HepG2 (cell line): ENCODE data around the gene CEP76. TPM values are rescaled to one million over a fixed set of nuclear protein-coding genes. Genes with fewer than 3 reads are reported as not detected.
A peak's percentile ranks its signal among the peaks of the same experiment; 100 is the strongest.

Source experiments
- ARID5B ChIP-seq: IDR thresholded peaks from 2 replicates; pipeline ENCODE4 v1.4.0; 2020; ENCODE audit warnings: mild to moderate bottlenecking, missing genetic modification reagents
- CBX1 ChIP-seq: IDR thresholded peaks from one replicate; pipeline ENCODE4 v1.6.1; 2016; ENCODE audit warnings: antibody characterized with exemption, low read depth
- KLF6 ChIP-seq: IDR thresholded peaks from 2 replicates; pipeline ENCODE4 v1.8.0; 2016; ENCODE audit warnings: missing biosample characterization, missing genetic modification reagents
- YEATS4 ChIP-seq: sonication (generic); formaldehyde crosslinking; IDR thresholded peaks from 2 replicates; pipeline ENCODE4 v1.4.0; 2020; ENCODE audit warnings: missing genetic modification reagents, borderline replicate concordance
- ZFP36L1 ChIP-seq: sonication (generic); formaldehyde crosslinking; IDR thresholded peaks from 2 replicates; pipeline ENCODE4 v1.8.0; 2022; ENCODE audit warnings: mild to moderate bottlenecking, missing genetic modification reagents, moderate library complexity
- ZKSCAN1 ChIP-seq: fragments of 150-350 bp; IDR thresholded peaks from 2 replicates; pipeline ENCODE4 v1.6.1; 2014; ENCODE audit warnings: low read length
- ZNF605 ChIP-seq: sonication (generic); formaldehyde crosslinking; IDR thresholded peaks from 2 replicates; pipeline ENCODE4 v1.8.0; 2022; ENCODE audit warnings: mild to moderate bottlenecking, missing genetic modification reagents
- ZNF782 ChIP-seq: sonication (generic); formaldehyde crosslinking; IDR thresholded peaks from 2 replicates; pipeline ENCODE4 v1.4.0; 2020; ENCODE audit warnings: missing genetic modification reagents, mild to moderate bottlenecking, borderline replicate concordance
- polyA plus RNA-seq, 8 experiments: library from polyadenylated mRNA; depleted of rRNA in 3 of 8; stranded (reverse) in 7 of 8; unstranded in 1 of 8; fragments of >200 nt; fragmentation: Illumina TruSeq in 4 of 8; extraction: Trizol in 4 of 8; gene quantifications; 2 replicates each; pipeline versions ENCODE4 v1.2.1 to v1.2.3, GENCODE V29; 2011 to 2016; ENCODE audit warnings: low read depth in 4 of 8, missing spikeins in 1 of 8, mixed read lengths in 1 of 8; ENCODE audit not compliant: insufficient read depth in 1 of 8
- total RNA-seq, 5 experiments: library from RNA; depleted of rRNA; stranded (reverse); fragments of >200 nt; fragmentation: Illumina TruSeq; extraction: Trizol; gene quantifications; 2 replicates each; pipeline ENCODE4 v1.2.3, GENCODE V29; 2016; ENCODE audit warnings: low read depth in 1 of 5
- TF ChIP-seq, protein P1 (sequence below): sonication (generic); formaldehyde crosslinking; IDR thresholded peaks from 2 replicates; pipeline ENCODE4 v1.5.0; 2020; ENCODE audit warnings: mild to moderate bottlenecking, missing genetic modification reagents, borderline replicate concordance
- TF ChIP-seq, protein P2 (sequence below): IDR thresholded peaks from 2 replicates; pipeline ENCODE4 v1.6.1; 2016; ENCODE audit warnings: low read depth, missing genetic modification reagents, missing compliant biosample characterization

The CEP76 gene
- total and polyA plus RNA-seq, 2 of the 13 experiments (the other 11 are each of a cell fraction or from before 2014, with no cell fraction given) = 13.9 to 15.1 TPM

GRCh38 chr18:12702221-12703095 is at the start of gene CEP76, which contains the start of gene PSMG2 (continued):
- TF ChIP-seq, protein P1, sequence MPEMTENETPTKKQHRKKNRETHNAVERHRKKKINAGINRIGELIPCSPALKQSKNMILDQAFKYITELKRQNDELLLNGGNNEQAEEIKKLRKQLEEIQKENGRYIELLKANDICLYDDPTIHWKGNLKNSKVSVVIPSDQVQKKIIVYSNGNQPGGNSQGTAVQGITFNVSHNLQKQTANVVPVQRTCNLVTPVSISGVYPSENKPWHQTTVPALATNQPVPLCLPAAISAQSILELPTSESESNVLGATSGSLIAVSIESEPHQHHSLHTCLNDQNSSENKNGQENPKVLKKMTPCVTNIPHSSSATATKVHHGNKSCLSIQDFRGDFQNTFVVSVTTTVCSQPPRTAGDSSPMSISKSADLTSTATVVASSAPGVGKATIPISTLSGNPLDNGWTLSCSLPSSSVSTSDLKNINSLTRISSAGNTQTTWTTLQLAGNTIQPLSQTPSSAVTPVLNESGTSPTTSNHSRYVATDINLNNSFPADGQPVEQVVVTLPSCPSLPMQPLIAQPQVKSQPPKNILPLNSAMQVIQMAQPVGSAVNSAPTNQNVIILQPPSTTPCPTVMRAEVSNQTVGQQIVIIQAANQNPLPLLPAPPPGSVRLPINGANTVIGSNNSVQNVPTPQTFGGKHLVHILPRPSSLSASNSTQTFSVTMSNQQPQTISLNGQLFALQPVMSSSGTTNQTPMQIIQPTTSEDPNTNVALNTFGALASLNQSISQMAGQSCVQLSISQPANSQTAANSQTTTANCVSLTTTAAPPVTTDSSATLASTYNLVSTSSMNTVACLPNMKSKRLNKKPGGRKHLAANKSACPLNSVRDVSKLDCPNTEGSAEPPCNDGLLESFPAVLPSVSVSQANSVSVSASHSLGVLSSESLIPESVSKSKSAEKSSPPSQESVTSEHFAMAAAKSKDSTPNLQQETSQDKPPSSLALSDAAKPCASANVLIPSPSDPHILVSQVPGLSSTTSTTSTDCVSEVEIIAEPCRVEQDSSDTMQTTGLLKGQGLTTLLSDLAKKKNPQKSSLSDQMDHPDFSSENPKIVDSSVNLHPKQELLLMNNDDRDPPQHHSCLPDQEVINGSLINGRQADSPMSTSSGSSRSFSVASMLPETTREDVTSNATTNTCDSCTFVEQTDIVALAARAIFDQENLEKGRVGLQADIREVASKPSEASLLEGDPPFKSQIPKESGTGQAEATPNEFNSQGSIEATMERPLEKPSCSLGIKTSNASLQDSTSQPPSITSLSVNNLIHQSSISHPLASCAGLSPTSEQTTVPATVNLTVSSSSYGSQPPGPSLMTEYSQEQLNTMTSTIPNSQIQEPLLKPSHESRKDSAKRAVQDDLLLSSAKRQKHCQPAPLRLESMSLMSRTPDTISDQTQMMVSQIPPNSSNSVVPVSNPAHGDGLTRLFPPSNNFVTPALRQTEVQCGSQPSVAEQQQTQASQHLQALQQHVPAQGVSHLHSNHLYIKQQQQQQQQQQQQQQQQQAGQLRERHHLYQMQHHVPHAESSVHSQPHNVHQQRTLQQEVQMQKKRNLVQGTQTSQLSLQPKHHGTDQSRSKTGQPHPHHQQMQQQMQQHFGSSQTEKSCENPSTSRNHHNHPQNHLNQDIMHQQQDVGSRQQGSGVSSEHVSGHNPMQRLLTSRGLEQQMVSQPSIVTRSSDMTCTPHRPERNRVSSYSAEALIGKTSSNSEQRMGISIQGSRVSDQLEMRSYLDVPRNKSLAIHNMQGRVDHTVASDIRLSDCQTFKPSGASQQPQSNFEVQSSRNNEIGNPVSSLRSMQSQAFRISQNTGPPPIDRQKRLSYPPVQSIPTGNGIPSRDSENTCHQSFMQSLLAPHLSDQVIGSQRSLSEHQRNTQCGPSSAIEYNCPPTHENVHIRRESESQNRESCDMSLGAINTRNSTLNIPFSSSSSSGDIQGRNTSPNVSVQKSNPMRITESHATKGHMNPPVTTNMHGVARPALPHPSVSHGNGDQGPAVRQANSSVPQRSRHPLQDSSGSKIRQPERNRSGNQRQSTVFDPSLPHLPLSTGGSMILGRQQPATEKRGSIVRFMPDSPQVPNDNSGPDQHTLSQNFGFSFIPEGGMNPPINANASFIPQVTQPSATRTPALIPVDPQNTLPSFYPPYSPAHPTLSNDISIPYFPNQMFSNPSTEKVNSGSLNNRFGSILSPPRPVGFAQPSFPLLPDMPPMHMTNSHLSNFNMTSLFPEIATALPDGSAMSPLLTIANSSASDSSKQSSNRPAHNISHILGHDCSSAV = 0 out of 2 replicates have a peak, but pooled peaks have one; percentile 89
- peak; percentile 53; the same call in 1 of the 2 replicates for TF ChIP-seq ZNF782
- TF ChIP-seq ZFP36L1 (CRISPR knock-in tag) = no peak
- no peak for TF ChIP-seq CBX1
- TF ChIP-seq ZKSCAN1 = no peak
- no peak for TF ChIP-seq ARID5B
- TF ChIP-seq YEATS4 = peak; percentile 75
- peak; percentile 17; the same call in 1 of the 2 replicates for TF ChIP-seq KLF6
- peak; percentile 72; the same call in 1 of the 2 replicates for TF ChIP-seq ZNF605 (CRISPR knock-in tag)
- TF ChIP-seq, protein P2, sequence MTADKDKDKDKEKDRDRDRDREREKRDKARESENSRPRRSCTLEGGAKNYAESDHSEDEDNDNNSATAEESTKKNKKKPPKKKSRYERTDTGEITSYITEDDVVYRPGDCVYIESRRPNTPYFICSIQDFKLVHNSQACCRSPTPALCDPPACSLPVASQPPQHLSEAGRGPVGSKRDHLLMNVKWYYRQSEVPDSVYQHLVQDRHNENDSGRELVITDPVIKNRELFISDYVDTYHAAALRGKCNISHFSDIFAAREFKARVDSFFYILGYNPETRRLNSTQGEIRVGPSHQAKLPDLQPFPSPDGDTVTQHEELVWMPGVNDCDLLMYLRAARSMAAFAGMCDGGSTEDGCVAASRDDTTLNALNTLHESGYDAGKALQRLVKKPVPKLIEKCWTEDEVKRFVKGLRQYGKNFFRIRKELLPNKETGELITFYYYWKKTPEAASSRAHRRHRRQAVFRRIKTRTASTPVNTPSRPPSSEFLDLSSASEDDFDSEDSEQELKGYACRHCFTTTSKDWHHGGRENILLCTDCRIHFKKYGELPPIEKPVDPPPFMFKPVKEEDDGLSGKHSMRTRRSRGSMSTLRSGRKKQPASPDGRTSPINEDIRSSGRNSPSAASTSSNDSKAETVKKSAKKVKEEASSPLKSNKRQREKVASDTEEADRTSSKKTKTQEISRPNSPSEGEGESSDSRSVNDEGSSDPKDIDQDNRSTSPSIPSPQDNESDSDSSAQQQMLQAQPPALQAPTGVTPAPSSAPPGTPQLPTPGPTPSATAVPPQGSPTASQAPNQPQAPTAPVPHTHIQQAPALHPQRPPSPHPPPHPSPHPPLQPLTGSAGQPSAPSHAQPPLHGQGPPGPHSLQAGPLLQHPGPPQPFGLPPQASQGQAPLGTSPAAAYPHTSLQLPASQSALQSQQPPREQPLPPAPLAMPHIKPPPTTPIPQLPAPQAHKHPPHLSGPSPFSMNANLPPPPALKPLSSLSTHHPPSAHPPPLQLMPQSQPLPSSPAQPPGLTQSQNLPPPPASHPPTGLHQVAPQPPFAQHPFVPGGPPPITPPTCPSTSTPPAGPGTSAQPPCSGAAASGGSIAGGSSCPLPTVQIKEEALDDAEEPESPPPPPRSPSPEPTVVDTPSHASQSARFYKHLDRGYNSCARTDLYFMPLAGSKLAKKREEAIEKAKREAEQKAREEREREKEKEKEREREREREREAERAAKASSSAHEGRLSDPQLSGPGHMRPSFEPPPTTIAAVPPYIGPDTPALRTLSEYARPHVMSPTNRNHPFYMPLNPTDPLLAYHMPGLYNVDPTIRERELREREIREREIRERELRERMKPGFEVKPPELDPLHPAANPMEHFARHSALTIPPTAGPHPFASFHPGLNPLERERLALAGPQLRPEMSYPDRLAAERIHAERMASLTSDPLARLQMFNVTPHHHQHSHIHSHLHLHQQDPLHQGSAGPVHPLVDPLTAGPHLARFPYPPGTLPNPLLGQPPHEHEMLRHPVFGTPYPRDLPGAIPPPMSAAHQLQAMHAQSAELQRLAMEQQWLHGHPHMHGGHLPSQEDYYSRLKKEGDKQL (CRISPR knock-in tag) = no peak
